H1 (cell line): ENCODE results near the gene KRTAP5-4. TPM values are rescaled to one million over a fixed set of nuclear protein-coding genes. Genes with fewer than 3 reads are reported as not detected.

Experiments used
- ASH2L ChIP-seq: fragments of 200-600, 300-600 bp; sonication (generic); IDR thresholded peaks from one replicate; pipeline ENCODE4 v1.7.1; 2017; ENCODE audit warnings: low read length
- BRCA1 ChIP-seq: IDR thresholded peaks from 2 replicates; pipeline ENCODE4 v1.6.1; 2012; ENCODE audit warnings: low read depth, low read length, improper control_type of control experiment
- CBX5 ChIP-seq: fragments of 300-800, 300-1000 bp; sonication (generic); IDR thresholded peaks from 2 replicates; pipeline ENCODE4 v1.7.1; 2016; ENCODE audit warnings: antibody characterized with exemption, low read length, low read depth
- CHD2 ChIP-seq: IDR thresholded peaks from 2 replicates; pipeline ENCODE4 v1.6.1; 2012; ENCODE audit warnings: low read length, improper control_type of control experiment
- CREB1 ChIP-seq: IDR thresholded peaks from 2 replicates; pipeline ENCODE4 v1.6.1; 2012; ENCODE audit warnings: inconsistent platforms
- CTCF ChIP-seq, 3 experiments: IDR thresholded peaks; 1 replicate in 2 of 3; 2 replicates in 1 of 3; pipeline versions ENCODE4 v1.5.1 to v1.6.1; 2011; ENCODE audit warnings: low read length in 3 of 3, mild to moderate bottlenecking in 3 of 3, inconsistent platforms in 2 of 3, low read depth in 1 of 3, moderate library complexity in 1 of 3; ENCODE audit not compliant: insufficient read depth in 1 of 3; ENCODE audit errors: control extremely low read depth in 1 of 3
- EGR1 ChIP-seq: IDR thresholded peaks from 2 replicates; pipeline ENCODE4 v1.6.1; 2011; ENCODE audit warnings: low read depth, low read length, borderline replicate concordance
- FOSL1 ChIP-seq: IDR thresholded peaks from 2 replicates; pipeline ENCODE4 v1.6.1; 2011; ENCODE audit warnings: mild to moderate bottlenecking, low read depth, low read length, moderate library complexity; ENCODE audit not compliant: insufficient read depth
- GABPA ChIP-seq: IDR thresholded peaks from 2 replicates; pipeline ENCODE4 v1.6.1; 2011; ENCODE audit warnings: mild to moderate bottlenecking, low read length, moderate library complexity, borderline replicate concordance; ENCODE audit not compliant: insufficient read depth
- JUN ChIP-seq: IDR thresholded peaks from 2 replicates; pipeline ENCODE4 v1.6.1; 2011; ENCODE audit warnings: low read depth, mild to moderate bottlenecking, improper control_type of control experiment, low read length
- KDM1A ChIP-seq: fragments of 200-600, 300-600 bp; sonication (generic); IDR thresholded peaks from 2 replicates; pipeline ENCODE4 v1.7.1; 2016; ENCODE audit warnings: mild to moderate bottlenecking, low read length, borderline replicate concordance
- MAX ChIP-seq: IDR thresholded peaks from 2 replicates; pipeline ENCODE4 v1.6.1; 2012; ENCODE audit warnings: inconsistent platforms
- PHF8 ChIP-seq: fragments of 200-600 bp; sonication (generic); conservative IDR thresholded peaks from 2 replicates; pipeline ENCODE4 v1.7.1; 2012; ENCODE audit warnings: low read depth, mild to moderate bottlenecking, inconsistent platforms, low read length, moderate library complexity
- POLR2A ChIP-seq, 2 experiments: IDR thresholded peaks; 1 replicate in 1 of 2; 2 replicates in 1 of 2; pipeline ENCODE4 v1.6.1; 2011; ENCODE audit warnings: low read depth in 2 of 2, low read length in 2 of 2, mild to moderate bottlenecking in 2 of 2; ENCODE audit errors: control extremely low read depth in 1 of 2
- POLR2AphosphoS5 ChIP-seq: IDR thresholded peaks from 2 replicates; pipeline ENCODE4 v1.6.1; 2011; ENCODE audit warnings: low read depth, low read length
- POU5F1 ChIP-seq: IDR thresholded peaks from 2 replicates; pipeline ENCODE4 v1.6.1; 2011; ENCODE audit warnings: low read depth, mild to moderate bottlenecking, low read length, moderate library complexity
- RBBP5 ChIP-seq: IDR thresholded peaks from 2 replicates; pipeline ENCODE4 v1.7.1; 2012; ENCODE audit warnings: low read depth, mild to moderate bottlenecking, inconsistent platforms, low read length, moderate library complexity, borderline replicate concordance
- SIN3A ChIP-seq, 2 experiments: IDR thresholded peaks in 1 of 2; conservative IDR thresholded peaks in 1 of 2; 2 replicates each; pipeline ENCODE4 v1.6.1; 2011 to 2012; ENCODE audit warnings: low read length in 2 of 2, improper control_type of control experiment in 1 of 2, low read depth in 1 of 2, mild to moderate bottlenecking in 1 of 2
- TAF7 ChIP-seq: optimal IDR thresholded peaks from 2 replicates; pipeline ENCODE3; 2011; ENCODE audit warnings: low read depth, mild to moderate bottlenecking, inconsistent platforms, low read length, moderate library complexity, borderline replicate concordance
- USF2 ChIP-seq: IDR thresholded peaks from 2 replicates; pipeline ENCODE4 v1.6.1; 2011; ENCODE audit warnings: low read length, improper control_type of control experiment
- YY1 ChIP-seq: IDR thresholded peaks from 2 replicates; pipeline ENCODE4 v1.6.1; 2011; ENCODE audit warnings: low read depth, mild to moderate bottlenecking, low read length
- polyA plus RNA-seq, 7 experiments: library from polyadenylated mRNA; depleted of rRNA in 3 of 7; stranded (reverse) in 5 of 7; unstranded in 2 of 7; fragments of >200 nt in 5 of 7; fragments of 200-250 nt in 2 of 7; gene quantifications; 1 replicate in 5 of 7; 2 replicates in 1 of 7; 4 replicates in 1 of 7; pipeline versions ENCODE4 v1.2.1 to v1.2.3, GENCODE V29; 2011 to 2013; ENCODE audit warnings: missing spikeins in 2 of 7, mixed read lengths in 2 of 7
- total RNA-seq: library from RNA; stranded (reverse); fragmentation: NEBNext Ultra II Directional; extraction: Animal tissue kit (Norgen Biotek cat#: 25700); gene quantifications from 2 replicates; pipeline ENCODE4 v1.2.1, GENCODE V29; 2021

Gene KRTAP5-4
- total and polyA plus RNA-seq, 2 of the 8 experiments (the other 6 are each of a cell fraction or from before 2014, with no cell fraction given) = not detected

GRCh38 chr11:1652771-1653540 is 31.0 kb upstream of the KRTAP5-4 start (continued):
- peak; percentile 76 to 92 (median 88) for TF ChIP-seq CTCF (IDR thresholded peaks at IDR 0.05; ENCODE audit: control extremely low read depth in 1 of 3, insufficient read depth in 1 of 3, low read depth in 1 of 3, low read length in 3 of 3)
- TF ChIP-seq PHF8 = no peak
- TF ChIP-seq ASH2L = peak; percentile 49
- no peak for TF ChIP-seq YY1
- no peak for TF ChIP-seq USF2
- no peak for TF ChIP-seq RBBP5
- TF ChIP-seq JUN = no peak
- TF ChIP-seq CBX5 = no peak
- no peak for TF ChIP-seq POLR2A (IDR thresholded peaks at IDR 0.05; ENCODE audit: control extremely low read depth in 1 of 2, low read depth in 2 of 2, low read length in 2 of 2)
- TF ChIP-seq MAX = peak; percentile 20; the same call in 1 of the 2 replicates
- TF ChIP-seq CREB1 = no peak
- no peak for TF ChIP-seq POLR2AphosphoS5
- no peak for TF ChIP-seq POU5F1
- no peak; the same call in 1 of the 2 replicates for TF ChIP-seq EGR1
- no peak for TF ChIP-seq TAF7
- no peak for TF ChIP-seq CHD2
- peak in 1 of 2 experiments; percentile 50; a peak in 1 of 4 replicates for TF ChIP-seq SIN3A (conservative IDR thresholded peaks at IDR 0.05 in 1 of 2, IDR thresholded peaks at IDR 0.05 in 1 of 2; ENCODE audit: low read depth in 1 of 2, low read length in 2 of 2)
- no peak for TF ChIP-seq BRCA1
- TF ChIP-seq GABPA = peak; percentile 74; the same call in 1 of the 2 replicates
- no peak for TF ChIP-seq FOSL1
- no peak for TF ChIP-seq KDM1A
